ENCODE results near the gene DUS1L.

- no peak for TF ChIP-seq POLR2A (IDR thresholded peaks at IDR 0.05)
- TF ChIP-seq CTCF (IDR thresholded peaks at IDR 0.05) = no peak
Observed at GRCh38 chr17:82036634-82037091, 28.9 kb downstream of the DUS1L start.
